Gastrocnemius medialis (tissue), 4 donors: ENCODE measurements around the gene C20orf202.

Experiments used
- POLR2A ChIP-seq, 2 donors: fragments of 450-650 bp; IDR thresholded peaks; one replicate each; pipeline ENCODE4 v1.6.1; 2017; ENCODE audit warnings: antibody characterized with exemption in 2 of 2, mild to moderate bottlenecking in 2 of 2, moderate library complexity in 2 of 2
- TF ChIP-seq, protein P1 (sequence below), 5 experiments: fragments of 450-650 bp in 3 of 5; fragments of 200-600 bp in 2 of 5; sonication (generic) in 2 of 5; IDR thresholded peaks in 4 of 5; conservative IDR thresholded peaks in 1 of 5; 1 replicate in 4 of 5; 2 replicates in 1 of 5; pipeline ENCODE4 v1.5.1; 2016 to 2019; ENCODE audit warnings: antibody characterized with exemption in 5 of 5, mild to moderate bottlenecking in 3 of 5, moderate library complexity in 3 of 5

DNA sequence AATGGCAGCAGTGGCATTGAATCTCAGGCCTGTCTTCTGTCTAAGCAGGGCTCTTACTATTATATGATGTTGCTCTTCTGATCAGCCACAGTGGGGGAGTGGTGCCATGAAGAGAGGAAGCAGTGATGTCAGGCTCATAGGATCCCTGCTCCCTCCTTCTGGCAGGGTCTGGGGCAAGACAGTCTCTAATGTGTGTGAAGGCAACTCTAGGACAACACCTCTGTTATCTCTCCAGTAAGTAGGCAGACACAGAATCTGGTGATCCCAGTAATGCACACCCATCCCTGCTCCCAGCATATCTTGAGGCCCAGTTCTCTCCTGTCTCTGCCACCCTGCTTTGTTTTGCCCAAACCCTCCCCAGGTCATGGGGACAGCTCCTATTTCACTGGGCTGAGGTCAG lies 8.8 kb downstream of the C20orf202 start:
- TF ChIP-seq, protein P1, sequence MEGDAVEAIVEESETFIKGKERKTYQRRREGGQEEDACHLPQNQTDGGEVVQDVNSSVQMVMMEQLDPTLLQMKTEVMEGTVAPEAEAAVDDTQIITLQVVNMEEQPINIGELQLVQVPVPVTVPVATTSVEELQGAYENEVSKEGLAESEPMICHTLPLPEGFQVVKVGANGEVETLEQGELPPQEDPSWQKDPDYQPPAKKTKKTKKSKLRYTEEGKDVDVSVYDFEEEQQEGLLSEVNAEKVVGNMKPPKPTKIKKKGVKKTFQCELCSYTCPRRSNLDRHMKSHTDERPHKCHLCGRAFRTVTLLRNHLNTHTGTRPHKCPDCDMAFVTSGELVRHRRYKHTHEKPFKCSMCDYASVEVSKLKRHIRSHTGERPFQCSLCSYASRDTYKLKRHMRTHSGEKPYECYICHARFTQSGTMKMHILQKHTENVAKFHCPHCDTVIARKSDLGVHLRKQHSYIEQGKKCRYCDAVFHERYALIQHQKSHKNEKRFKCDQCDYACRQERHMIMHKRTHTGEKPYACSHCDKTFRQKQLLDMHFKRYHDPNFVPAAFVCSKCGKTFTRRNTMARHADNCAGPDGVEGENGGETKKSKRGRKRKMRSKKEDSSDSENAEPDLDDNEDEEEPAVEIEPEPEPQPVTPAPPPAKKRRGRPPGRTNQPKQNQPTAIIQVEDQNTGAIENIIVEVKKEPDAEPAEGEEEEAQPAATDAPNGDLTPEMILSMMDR (IDR thresholded peaks at IDR 0.05 in 4 of 5, conservative IDR thresholded peaks at IDR 0.05 in 1 of 5), result no peak
- TF ChIP-seq POLR2A (IDR thresholded peaks at IDR 0.05), result no peak
